Stimulated activated CD4-positive, alpha-beta T cell treated with anti-CD3 and anti-CD28 coated beads, Interleukin-4, amount 100 ng/mL, for 4 hours (primary cell): ENCODE measurements around the gene GIMAP2.
"Not testable (repeated sequence)": the region's sequence is repeated elsewhere in the genome, so short reads cannot be mapped to it uniquely, and the experiment has no call there.

Source experiments
- DNase-seq, 2 experiments: peaks; one replicate each; pipeline ENCODE4 v3.0.0-alpha.2; 2020

GIMAP2 gene

GRCh38 chr7:150685219-150686029 lies at the start of gene GIMAP2:
Gene GIMAP2, plus strand, starts transcription at chr7:150685706. Its CDS starts 1,354 bp downstream, at chr7:150687060.
- peak in 1 of 2 experiments; percentile 53 for DNase-seq

- no peak for DNase-seq
These were observed 43.7 kb upstream of the GIMAP2 start for GRCh38 chr7:150641854-150642253.

DNA sequence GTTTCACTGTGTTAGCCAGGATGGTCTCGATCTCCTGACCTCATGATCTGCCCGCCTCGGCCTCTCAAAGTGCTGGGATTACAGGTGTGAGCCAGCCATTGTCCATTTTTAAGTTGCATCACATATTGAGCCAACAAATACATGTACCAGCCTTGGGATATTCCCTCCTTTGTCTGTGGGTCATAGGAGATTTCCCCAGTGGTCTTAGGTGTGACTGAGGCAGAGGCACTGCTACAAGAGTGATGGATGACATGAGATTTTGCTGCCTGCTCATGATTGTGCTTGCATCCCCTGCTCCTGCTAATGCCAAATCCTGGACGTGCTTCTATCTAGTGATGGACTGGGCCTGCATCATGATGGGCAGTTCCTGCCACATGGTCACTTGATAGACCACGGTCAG lies 42.6 kb upstream of the GIMAP2 start:
- DNase-seq = no peak

GRCh38 chr7:150645259-150646020 lies 40.1 kb upstream of the GIMAP2 start:
- DNase-seq = no peak

- DNase-seq = no peak
These were observed 37.0 kb upstream of the GIMAP2 start for GRCh38 chr7:150648353-150649079.

DNA sequence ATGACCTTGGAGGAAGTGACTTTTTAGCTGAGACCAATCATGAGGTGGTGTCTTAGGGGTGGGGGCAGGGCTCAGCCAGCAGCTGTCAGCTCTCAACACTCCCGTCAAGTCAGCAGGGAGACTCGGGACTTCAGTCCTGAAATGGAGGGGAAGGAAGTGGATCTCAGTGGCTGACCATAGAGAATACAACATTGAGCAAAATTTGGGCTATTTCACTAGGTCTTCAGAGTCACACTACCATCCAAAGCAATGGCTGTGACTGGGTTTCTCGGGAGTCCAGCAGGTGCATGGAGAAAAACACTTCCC lies 36.5 kb upstream of the GIMAP2 start:
- DNase-seq = no peak

DNA sequence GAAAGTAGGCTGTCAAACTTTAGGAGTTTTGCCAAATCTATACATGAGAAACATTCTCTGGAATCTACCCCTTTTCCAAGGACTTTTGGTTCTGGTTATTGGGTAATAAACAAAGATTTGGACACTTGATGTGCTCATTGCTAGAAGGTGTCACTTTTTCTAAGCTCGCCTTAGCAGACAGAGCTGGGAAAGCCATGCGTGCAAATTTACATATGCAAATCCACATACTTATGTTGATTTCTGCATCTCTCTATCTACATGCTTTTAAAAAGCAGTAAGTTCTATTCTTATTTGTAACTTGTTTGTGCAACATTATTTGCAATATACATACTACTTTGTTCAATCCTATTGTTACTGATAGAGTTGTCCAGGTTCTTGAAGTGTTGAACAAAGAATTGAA lies 30.8 kb upstream of the GIMAP2 start:
- no peak for DNase-seq

GRCh38 chr7:150656047-150656446 lies 29.5 kb upstream of the GIMAP2 start:
- DNase-seq = no peak

GRCh38 chr7:150657526-150657925 lies 28.0 kb upstream of the GIMAP2 start:
- DNase-seq = no peak

- DNase-seq = no peak
These were observed 24.4 kb upstream of the GIMAP2 start for GRCh38 chr7:150660939-150661613.

GRCh38 chr7:150662821-150663220 lies 22.7 kb upstream of the GIMAP2 start:
- DNase-seq = not testable (repeated sequence)

DNA sequence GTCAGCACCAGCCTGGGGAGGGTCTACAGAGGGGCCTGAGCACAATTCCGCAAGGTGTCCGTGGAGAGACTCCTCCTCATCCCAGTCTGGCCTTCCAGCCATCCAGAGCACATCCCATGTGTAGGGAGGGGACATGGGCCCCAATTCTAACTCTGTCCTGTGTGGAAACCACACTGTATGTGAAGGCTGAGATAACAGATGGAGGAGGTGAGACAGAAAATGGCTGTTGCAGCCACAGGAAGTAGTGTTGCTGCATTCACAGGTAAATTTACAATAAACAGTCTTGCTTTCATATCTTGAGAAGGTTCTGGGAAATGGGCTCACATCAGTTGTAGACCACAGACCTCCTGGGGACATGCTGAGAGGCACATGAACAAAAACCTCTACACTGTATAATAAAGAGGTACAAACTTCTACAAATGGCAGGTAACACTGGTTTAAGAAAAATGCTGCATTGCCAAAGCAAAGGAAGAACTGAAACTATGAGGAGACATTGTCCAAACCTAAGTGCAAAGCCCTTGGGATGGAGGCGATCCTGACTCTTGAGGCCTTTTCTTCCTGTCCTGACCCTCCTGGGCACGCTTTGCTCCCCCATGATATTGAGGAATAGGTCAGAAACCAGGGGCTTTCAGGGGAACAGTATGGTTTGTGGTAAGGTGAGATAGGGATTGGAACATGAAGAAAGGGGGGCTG lies 21.6 kb upstream of the GIMAP2 start:
- DNase-seq = peak in 1 of 2 experiments; percentile 34

- peak; percentile 45 to 63 for DNase-seq
These were observed 20.3 kb upstream of the GIMAP2 start for GRCh38 chr7:150665089-150665748.

- DNase-seq = no peak
These were observed 19.6 kb upstream of the GIMAP2 start for GRCh38 chr7:150665896-150666295.

DNA sequence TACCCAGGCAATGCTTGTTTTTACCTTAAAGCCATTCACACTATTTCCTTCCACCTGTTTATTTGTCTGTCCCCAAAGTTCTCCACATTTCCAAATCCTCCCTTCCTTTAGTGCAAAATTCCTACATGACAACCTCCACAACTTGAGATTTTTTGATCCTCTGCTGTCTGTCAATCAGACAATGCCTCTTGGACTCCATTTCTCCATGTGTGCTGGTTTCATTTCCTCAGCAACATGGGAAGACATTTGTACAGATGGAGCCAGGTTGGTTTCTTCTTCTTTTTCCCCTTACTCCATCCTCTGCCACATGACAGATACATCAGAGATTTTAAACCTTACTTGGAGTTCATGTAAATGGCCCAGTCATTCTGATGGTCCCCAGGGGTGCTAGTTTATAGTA lies 19.1 kb upstream of the GIMAP2 start:
- no peak for DNase-seq

DNA sequence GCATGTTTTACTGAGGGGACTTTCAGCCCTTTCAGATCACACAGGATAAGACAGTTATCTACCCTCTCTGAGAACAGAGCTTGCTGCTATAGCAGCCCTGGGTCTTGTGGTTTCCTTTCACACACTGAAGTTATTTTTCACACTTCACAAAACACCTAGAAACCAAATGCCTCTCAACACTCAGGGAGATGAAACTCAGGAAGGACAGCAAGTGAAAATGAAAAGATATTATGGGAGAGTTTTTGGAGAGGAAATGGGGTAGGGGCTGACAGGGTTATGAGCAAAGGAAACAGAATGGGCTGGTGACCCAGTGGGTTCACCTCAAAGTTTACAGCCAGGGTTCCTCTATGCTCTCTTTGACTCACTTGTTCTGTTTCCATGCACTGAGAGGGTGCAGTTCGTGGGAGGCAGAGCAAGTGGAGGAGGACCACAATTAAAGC lies 17.0 kb upstream of the GIMAP2 start:
- peak; percentile 45 to 83 for DNase-seq

GRCh38 chr7:150668977-150669376 lies 16.5 kb upstream of the GIMAP2 start:
- no peak for DNase-seq

- DNase-seq = not testable (repeated sequence)
These were observed 13.5 kb upstream of the GIMAP2 start for GRCh38 chr7:150671798-150672585.

DNA sequence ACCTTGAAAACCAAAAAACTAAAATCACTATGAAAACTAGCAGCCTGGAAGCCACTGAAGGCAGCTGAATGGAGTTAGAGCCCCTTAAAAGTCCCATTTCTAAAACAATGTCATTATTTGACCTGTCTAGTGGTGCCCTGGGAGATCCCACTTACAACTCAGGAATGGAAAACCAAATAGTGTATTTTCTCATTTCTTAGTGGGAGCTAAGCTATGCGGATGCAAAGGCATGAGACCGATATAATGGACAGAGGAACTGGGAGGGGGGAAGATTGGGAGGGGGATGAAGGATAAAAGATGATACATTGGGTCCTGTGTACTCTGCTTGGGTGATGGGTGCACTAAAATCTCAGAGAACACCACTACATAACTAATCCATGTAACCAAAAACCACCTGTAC lies 9.8 kb upstream of the GIMAP2 start:
- no peak for DNase-seq

DNA sequence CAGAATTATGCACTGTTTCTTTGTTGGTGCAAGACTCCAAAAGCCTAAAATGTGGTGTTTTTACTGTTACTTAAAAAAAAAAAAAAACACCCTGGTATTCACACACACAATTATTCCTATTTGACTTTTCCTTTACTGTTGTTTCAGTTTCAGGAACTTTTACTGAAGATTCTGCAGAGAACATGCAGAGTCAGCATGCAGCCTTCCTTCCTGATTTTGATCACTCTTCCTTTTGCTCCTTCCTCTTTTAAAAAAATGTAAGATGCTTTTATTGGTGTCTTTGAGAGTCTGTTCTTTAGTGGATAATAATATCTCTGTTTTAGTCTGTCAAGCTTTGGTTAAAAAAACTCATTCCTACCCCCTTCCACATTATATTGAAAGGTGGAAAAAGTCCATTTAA lies 9.2 kb upstream of the GIMAP2 start:
- DNase-seq = not testable (repeated sequence)

DNA sequence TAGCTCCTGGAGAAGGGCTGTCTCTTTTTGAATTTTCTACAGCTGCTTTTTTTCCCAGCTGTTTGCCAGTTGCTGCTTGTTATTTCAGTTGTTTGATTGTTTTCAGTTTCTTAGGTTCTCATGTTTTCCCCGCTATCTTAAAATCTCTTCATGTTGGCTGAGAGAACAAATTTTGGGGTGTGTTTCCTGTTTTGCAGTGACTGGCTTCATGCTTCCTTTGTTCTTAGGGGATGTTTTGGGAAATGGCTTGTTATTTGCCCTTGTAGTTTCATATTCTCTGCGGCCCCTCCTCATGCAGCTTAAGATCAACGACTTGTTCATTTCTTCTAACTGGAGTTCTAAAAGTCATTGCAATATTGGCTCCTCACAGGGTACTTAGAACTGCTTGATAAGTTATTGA lies 8.7 kb upstream of the GIMAP2 start:
- not testable (repeated sequence) for DNase-seq
